Gastroesophageal sphincter (tissue), 4 donors: ENCODE results near the gene BBC3. TPM values are rescaled to one million over a fixed set of nuclear protein-coding genes. Genes with fewer than 3 reads are reported as not detected.

ENCODE experiments used
- ATAC-seq: fragments of 150-250 bp; one replicate; pipeline ENCODE4 v1.9.1; 2016; ENCODE audit warnings: mild to moderate bottlenecking, moderate library complexity
- H3K27ac ChIP-seq, 4 donors: fragments of 200-600 bp; sonication (generic) in 3 of 4; 1 replicate in 3 of 4; 2 replicates in 1 of 4; pipeline ENCODE4 v1.5.1; 2016 to 2019
- H3K27me3 ChIP-seq: fragments of 200-600 bp; sonication (generic); one replicate; pipeline ENCODE4 v1.5.1; 2019
- H3K36me3 ChIP-seq, 2 donors: fragments of 200-600 bp; sonication (generic); one replicate each; pipeline ENCODE4 v1.5.1; 2019; ENCODE audit warnings: control low read depth in 1 of 2
- H3K4me1 ChIP-seq, 3 donors: fragments of 200-600 bp; sonication (generic); 1 replicate in 2 of 3; 2 replicates in 1 of 3; pipeline ENCODE4 v1.5.1; 2016 to 2019; ENCODE audit warnings: control low read depth in 2 of 3
- H3K4me3 ChIP-seq, 2 donors: fragments of 200-600 bp; sonication (generic); one replicate each; pipeline ENCODE4 v1.5.1; 2019; ENCODE audit warnings: mild to moderate bottlenecking in 1 of 2, moderate library complexity in 1 of 2
- H3K9me3 ChIP-seq, 3 donors: fragments of 200-600 bp; sonication (generic); one replicate each; pipeline ENCODE4 v1.5.1; 2017 to 2019; ENCODE audit warnings: control low read depth in 2 of 3
- CTCF ChIP-seq, 4 experiments: fragments of 200-600 bp in 2 of 4; fragments of 450-650 bp in 2 of 4; sonication (generic) in 1 of 4; IDR thresholded peaks; one replicate each; pipeline ENCODE4 v1.5.1; 2017 to 2019; ENCODE audit warnings: antibody characterized with exemption in 4 of 4, mild to moderate bottlenecking in 2 of 4, moderate library complexity in 2 of 4
- EP300 ChIP-seq: sonication (generic); formaldehyde crosslinking; IDR thresholded peaks from one replicate; pipeline ENCODE4 v1.6.1; 2017; ENCODE audit warnings: antibody characterized with exemption, mild to moderate bottlenecking
- POLR2A ChIP-seq, 2 donors: fragments of 450-650 bp; IDR thresholded peaks; one replicate each; pipeline ENCODE4 v1.6.1; 2017; ENCODE audit warnings: antibody characterized with exemption in 2 of 2, mild to moderate bottlenecking in 2 of 2, moderate library complexity in 1 of 2
- POLR2AphosphoS5 ChIP-seq: sonication (generic); formaldehyde crosslinking; IDR thresholded peaks from one replicate; pipeline ENCODE4 v1.6.1; 2017; ENCODE audit warnings: antibody characterized with exemption
- WGBS, 2 donors: methylation state at CpG; one replicate each; pipeline ENCODE4 v1.1.5; 2018; ENCODE audit warnings: low coverage in 1 of 2; 5-methylcytosine and 5-hydroxymethylcytosine counted together
- total RNA-seq, 4 donors: library from RNA; depleted of rRNA; stranded (reverse); fragments of >200 nt; gene quantifications; one replicate each; pipeline ENCODE4 v1.1.0, GENCODE V29; 2016

BBC3 gene
- total RNA-seq, 4 donors from 2014 or later: 3.6 to 11.4 (median 10.2) TPM

- Histone ChIP-seq H3K9me3 (no peaks in the 10 kb centered on the region), H3K27ac (peak overlapping the region; percentile 100), H3K4me1 (peaks cover 0 to 75% (median 6%) of the 10 kb centered on the region in 3 donors), H3K4me3 (peak overlapping the region; percentile 87 to 99), H3K36me3 (peaks cover 0 to 2% of the 10 kb centered on the region in 2 donors), H3K27me3 (no peaks in the 10 kb centered on the region)
- 5 to 12% methylated on average over 3 to 8 of the region's 10 CpGs for WGBS, 2 donors
- ATAC-seq: no peak
- TF ChIP-seq POLR2AphosphoS5: no peak
- no peak for TF ChIP-seq POLR2A (IDR thresholded peaks at IDR 0.05)
- no peak for TF ChIP-seq EP300
- no peak for TF ChIP-seq CTCF (IDR thresholded peaks at IDR 0.05)
These were observed 1.9 kb downstream of the BBC3 start for GRCh38 chr19:47228937-47229675.

- peak; percentile 4 for ATAC-seq
- Histone ChIP-seq H3K36me3 (peaks cover 0 to 8% of the 10 kb centered on the region in 2 donors), H3K27me3 (no peaks in the 10 kb centered on the region), H3K9me3 (no peaks in the 10 kb centered on the region), H3K4me3 (peak overlapping the region; percentile 79 to 99), H3K27ac (peak overlapping the region; percentile 100), H3K4me1 (peaks cover 0 to 75% (median 6%) of the 10 kb centered on the region in 3 donors)
- WGBS, 2 donors: 37 to 45% methylated on average over 2 to 5 of the region's 50 CpGs
- TF ChIP-seq CTCF (IDR thresholded peaks at IDR 0.05) (no peak), POLR2A (IDR thresholded peaks at IDR 0.05) (peak in 1 of 2 donors; percentile 11), EP300 (no peak), POLR2AphosphoS5 (no peak)
These were observed 2.6 kb downstream of the BBC3 start for GRCh38 chr19:47228168-47228936.

GRCh38 chr19:47227352-47228167 is 3.4 kb downstream of the BBC3 start:
- WGBS, 2 donors: 0% methylated on average over 6 of the region's 27 CpGs; no CpG with 5 or more reads in 1 of the 2 donors
- H3K27me3 ChIP-seq: no peaks in the 10 kb centered on the region
- peak overlapping the region; percentile 79 to 99 for H3K4me3 ChIP-seq
- TF ChIP-seq EP300: no peak
- peak in 1 of 4 experiments; percentile 9 for TF ChIP-seq CTCF (IDR thresholded peaks at IDR 0.05)
- peak; percentile 45 for TF ChIP-seq POLR2AphosphoS5
- TF ChIP-seq POLR2A (IDR thresholded peaks at IDR 0.05): peak in 1 of 2 donors; percentile 52
- no peaks in the 10 kb centered on the region for H3K9me3 ChIP-seq
- ATAC-seq: peak; percentile 58
- peaks cover 0 to 8% of the 10 kb centered on the region in 2 donors for H3K36me3 ChIP-seq
- peak overlapping the region; percentile 100 for H3K27ac ChIP-seq
- peaks cover 0 to 70% (median 6%) of the 10 kb centered on the region in 3 donors for H3K4me1 ChIP-seq

- no CpG with 5 or more reads among the region's 56 CpGs for WGBS, 2 donors
- H3K27ac ChIP-seq: peak overlapping the region; percentile 100
- TF ChIP-seq POLR2A (IDR thresholded peaks at IDR 0.05) (peak; percentile 37 to 53), CTCF (IDR thresholded peaks at IDR 0.05) (no peak), EP300 (no peak), POLR2AphosphoS5 (peak; percentile 39)
- peaks cover 0 to 16% of the 10 kb centered on the region in 2 donors for H3K36me3 ChIP-seq
- H3K4me3 ChIP-seq: peak overlapping the region; percentile 79 to 99
- H3K4me1 ChIP-seq: peaks cover 0 to 62% (median 5%) of the 10 kb centered on the region in 3 donors
- peak; percentile 47 for ATAC-seq
- no peaks in the 10 kb centered on the region for H3K9me3 ChIP-seq
- no peaks in the 10 kb centered on the region for H3K27me3 ChIP-seq
These were observed 4.3 kb downstream of the BBC3 start for GRCh38 chr19:47226426-47227351.
